ENCODE data around the gene SNCB. TPM values are rescaled to one million over a fixed set of nuclear protein-coding genes. Genes with fewer than 3 reads are reported as not detected.

Gene SNCB
- total RNA-seq, 2 experiments from 2014 or later: not detected

- H3K4me3 ChIP-seq (ENCODE audit: low read length): no peak overlapping the region
- no peak overlapping the region for H3K27ac ChIP-seq (ENCODE audit: low read depth in 1 of 2, low read length in 2 of 2)
- H3K27me3 ChIP-seq (ENCODE audit: control insufficient read depth in 1 of 2, insufficient read depth in 2 of 2, low read length in 2 of 2): peaks cover 0 to 2% of the 10 kb centered on the region in 2 experiments
- Mint-ChIP-seq H3K27ac (no peak overlapping the region), H3K4me3 (no peak overlapping the region), H3K4me1 (ENCODE audit: low read depth) (peaks cover 24% of the 10 kb centered on the region), H3K27me3 (peaks cover 28% of the 10 kb centered on the region), H3K9me3 (no peaks in the 10 kb centered on the region), H3K36me3 (ENCODE audit: low read depth) (no peaks in the 10 kb centered on the region)
- POLR2A ChIA-PET: no interaction called here
- no peaks in the 10 kb centered on the region for H3K36me3 ChIP-seq (ENCODE audit: insufficient read depth, low read length)
- CTCF ChIA-PET: no interaction called here
- no peak for ATAC-seq (ENCODE audit: poor library complexity)
- TF ChIP-seq CTCF (IDR thresholded peaks at IDR 0.05): no peak
- peaks cover 25% of the 10 kb centered on the region for H3K4me1 ChIP-seq (ENCODE audit: insufficient read depth, low read length)
- DNase-seq: no peak
- intact Hi-C loops (cut with DNase I, micrococcal nuclease): no loop called here
- peaks cover 0 to 4% of the 10 kb centered on the region in 2 experiments for H3K9me3 ChIP-seq (ENCODE audit: control insufficient read depth in 1 of 2, insufficient read depth in 1 of 2, low read length in 2 of 2)
Measured at GRCh38 chr5:176663566-176663965, 33.2 kb upstream of the SNCB start.

GRCh38 chr5:176662371-176663333 is 32.3 kb upstream of the SNCB start:
- ATAC-seq (ENCODE audit: poor library complexity) (no peak), DNase-seq (no peak)
- peaks cover 5% of the 10 kb centered on the region for H3K36me3 Mint-ChIP-seq (ENCODE audit: low read depth)
- Histone ChIP-seq H3K4me3 (ENCODE audit: low read length) (no peak overlapping the region), H3K36me3 (ENCODE audit: insufficient read depth, low read length) (no peaks in the 10 kb centered on the region), H3K27me3 (ENCODE audit: control insufficient read depth in 1 of 2, insufficient read depth in 2 of 2, low read length in 2 of 2) (peaks cover 0 to 2% of the 10 kb centered on the region in 2 experiments), H3K27ac (ENCODE audit: low read depth in 1 of 2, low read length in 2 of 2) (no peak overlapping the region), H3K9me3 (ENCODE audit: control insufficient read depth in 1 of 2, insufficient read depth in 1 of 2, low read length in 2 of 2) (peaks cover 0 to 1% of the 10 kb centered on the region in 2 experiments), H3K4me1 (ENCODE audit: insufficient read depth, low read length) (peaks cover 34% of the 10 kb centered on the region)
- intact Hi-C loops (cut with DNase I, micrococcal nuclease): no loop called here
- peaks cover 27% of the 10 kb centered on the region for H3K27me3 Mint-ChIP-seq
- no peak overlapping the region for H3K4me3 Mint-ChIP-seq
- H3K4me1 Mint-ChIP-seq (ENCODE audit: low read depth): peaks cover 33% of the 10 kb centered on the region
- ChIA-PET POLR2A (no interaction called here), CTCF (interaction anchor here (0.6 to 0.7 kb wide), 2 partner anchors 16 to 212 kb away, joined by 3 read pairs; no protein-coding TSS in a partner anchor)
- H3K9me3 Mint-ChIP-seq: no peaks in the 10 kb centered on the region
- TF ChIP-seq CTCF (IDR thresholded peaks at IDR 0.05): no peak
- H3K27ac Mint-ChIP-seq: no peak overlapping the region

- DNase-seq: no peak
- Mint-ChIP-seq H3K36me3 (ENCODE audit: low read depth) (peaks cover 5% of the 10 kb centered on the region), H3K4me1 (ENCODE audit: low read depth) (peaks cover 33% of the 10 kb centered on the region), H3K27me3 (peaks cover 22% of the 10 kb centered on the region), H3K27ac (no peak overlapping the region), H3K9me3 (no peaks in the 10 kb centered on the region), H3K4me3 (no peak overlapping the region)
- H3K27me3 ChIP-seq (ENCODE audit: control insufficient read depth in 1 of 2, insufficient read depth in 2 of 2, low read length in 2 of 2): peaks cover 0 to 2% of the 10 kb centered on the region in 2 experiments
- ChIA-PET POLR2A (interaction anchor here (0.5 to 5.3 kb wide), 2 partner anchors 14 to 884 kb away, joined by 3 to 52 read pairs; partner anchors contain the start of gene TSPAN17), CTCF (interaction anchor here (0.7 to 1.6 kb wide), 3 partner anchors 8 to 213 kb away, joined by 3 to 11 read pairs (median 6); no protein-coding TSS in a partner anchor)
- H3K4me1 ChIP-seq (ENCODE audit: insufficient read depth, low read length): peaks cover 35% of the 10 kb centered on the region
- intact Hi-C loops (cut with DNase I, micrococcal nuclease): loop anchor here (2.0 kb wide), 3 partner anchors 297 to 451 kb away; no protein-coding TSS in a partner anchor
- H3K9me3 ChIP-seq (ENCODE audit: control insufficient read depth in 1 of 2, insufficient read depth in 1 of 2, low read length in 2 of 2): no peaks in the 10 kb centered on the region
- TF ChIP-seq CTCF (IDR thresholded peaks at IDR 0.05): no peak
- H3K36me3 ChIP-seq (ENCODE audit: insufficient read depth, low read length): peaks cover 5% of the 10 kb centered on the region
- H3K4me3 ChIP-seq (ENCODE audit: low read length): no peak overlapping the region
- no peak overlapping the region for H3K27ac ChIP-seq (ENCODE audit: low read depth in 1 of 2, low read length in 2 of 2)
- ATAC-seq (ENCODE audit: poor library complexity): no peak
Measured at GRCh38 chr5:176661676-176662075, 31.3 kb upstream of the SNCB start.

Data from CD4-positive, alpha-beta T cell (primary cell).